Fibroblast of lung (primary cell): ENCODE data around the gene NCOA5.

Experiments
- CTCF ChIP-seq, 2 donors: IDR thresholded peaks in 1 of 2; conservative IDR thresholded peaks in 1 of 2; 1 replicate in 1 of 2; 2 replicates in 1 of 2; pipeline ENCODE4 v1.5.1; 2011 to 2012; ENCODE audit warnings: low read length in 2 of 2, control low read depth in 1 of 2, inconsistent platforms in 1 of 2, low read depth in 1 of 2, mild to moderate bottlenecking in 1 of 2
- EZH2 ChIP-seq: IDR thresholded peaks from 2 replicates; pipeline ENCODE4 v1.5.1; 2012; ENCODE audit warnings: low read length, control low read depth, mild to moderate bottlenecking; ENCODE audit errors: missing control alignments

DNA sequence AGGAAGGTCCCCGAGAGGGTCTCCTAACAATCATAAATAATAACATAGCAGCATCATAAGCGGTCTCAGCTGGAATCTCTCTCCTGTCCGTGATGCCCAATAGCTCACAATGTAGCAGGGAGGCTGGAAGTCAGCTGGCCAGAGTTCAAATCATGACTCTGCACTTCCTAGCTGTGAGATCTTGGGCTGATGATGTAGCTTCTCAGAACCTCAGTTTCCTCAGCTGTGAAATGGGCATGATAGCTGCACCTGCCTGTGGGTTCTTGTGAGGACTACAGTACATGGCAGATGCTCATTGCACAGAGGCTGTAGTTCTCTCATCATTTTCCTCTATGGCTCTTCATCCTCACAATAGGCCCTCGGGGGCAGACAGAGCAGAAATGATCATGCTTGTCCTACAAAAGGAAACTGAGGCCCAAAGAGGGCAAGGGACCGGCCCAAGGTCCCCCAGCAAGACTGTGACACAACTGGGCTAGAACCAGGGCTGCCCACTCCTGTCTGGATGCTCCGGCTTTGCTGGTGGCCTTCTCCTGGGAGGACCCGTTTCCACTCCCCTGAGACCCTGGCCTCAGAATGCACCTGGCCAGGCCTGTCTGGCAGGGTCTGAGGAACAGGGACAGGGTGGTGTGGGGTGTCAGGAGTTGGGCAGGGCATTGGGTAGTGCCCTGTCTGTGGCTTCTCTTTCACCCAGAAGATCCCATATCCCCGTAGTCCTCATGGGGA is 43.0 kb downstream of the NCOA5 start:
- TF ChIP-seq CTCF (conservative IDR thresholded peaks at IDR 0.05 in 1 of 2, IDR thresholded peaks at IDR 0.05 in 1 of 2; ENCODE audit: low read depth in 1 of 2, low read length in 2 of 2): no peak
- TF ChIP-seq EZH2: no peak
